ENCODE results near the gene LY9. TPM values are rescaled to one million over a fixed set of nuclear protein-coding genes. Genes with fewer than 3 reads are reported as not detected.

Gene LY9
- total and polyA plus RNA-seq, 2 experiments from 2014 or later: not detected

GRCh38 chr1:160780398-160780755 lies 15.6 kb upstream of the LY9 start:
- TF ChIP-seq EZH2phosphoT487 (IDR thresholded peaks at IDR 0.05; ENCODE audit: unreplicated experiment): no peak
- no peak for TF ChIP-seq STAT1 (IDR thresholded peaks at IDR 0.05; ENCODE audit: unreplicated experiment)
- no peak for TF ChIP-seq ZNF462 (CRISPR knock-in tag; IDR thresholded peaks at IDR 0.05)
- TF ChIP-seq JUNB (IDR thresholded peaks at IDR 0.05; ENCODE audit: unreplicated experiment): no peak
- no peak for TF ChIP-seq ZNF331 (CRISPR knock-in tag; IDR thresholded peaks at IDR 0.05; ENCODE audit: low read depth)
- TF ChIP-seq, protein P1, sequence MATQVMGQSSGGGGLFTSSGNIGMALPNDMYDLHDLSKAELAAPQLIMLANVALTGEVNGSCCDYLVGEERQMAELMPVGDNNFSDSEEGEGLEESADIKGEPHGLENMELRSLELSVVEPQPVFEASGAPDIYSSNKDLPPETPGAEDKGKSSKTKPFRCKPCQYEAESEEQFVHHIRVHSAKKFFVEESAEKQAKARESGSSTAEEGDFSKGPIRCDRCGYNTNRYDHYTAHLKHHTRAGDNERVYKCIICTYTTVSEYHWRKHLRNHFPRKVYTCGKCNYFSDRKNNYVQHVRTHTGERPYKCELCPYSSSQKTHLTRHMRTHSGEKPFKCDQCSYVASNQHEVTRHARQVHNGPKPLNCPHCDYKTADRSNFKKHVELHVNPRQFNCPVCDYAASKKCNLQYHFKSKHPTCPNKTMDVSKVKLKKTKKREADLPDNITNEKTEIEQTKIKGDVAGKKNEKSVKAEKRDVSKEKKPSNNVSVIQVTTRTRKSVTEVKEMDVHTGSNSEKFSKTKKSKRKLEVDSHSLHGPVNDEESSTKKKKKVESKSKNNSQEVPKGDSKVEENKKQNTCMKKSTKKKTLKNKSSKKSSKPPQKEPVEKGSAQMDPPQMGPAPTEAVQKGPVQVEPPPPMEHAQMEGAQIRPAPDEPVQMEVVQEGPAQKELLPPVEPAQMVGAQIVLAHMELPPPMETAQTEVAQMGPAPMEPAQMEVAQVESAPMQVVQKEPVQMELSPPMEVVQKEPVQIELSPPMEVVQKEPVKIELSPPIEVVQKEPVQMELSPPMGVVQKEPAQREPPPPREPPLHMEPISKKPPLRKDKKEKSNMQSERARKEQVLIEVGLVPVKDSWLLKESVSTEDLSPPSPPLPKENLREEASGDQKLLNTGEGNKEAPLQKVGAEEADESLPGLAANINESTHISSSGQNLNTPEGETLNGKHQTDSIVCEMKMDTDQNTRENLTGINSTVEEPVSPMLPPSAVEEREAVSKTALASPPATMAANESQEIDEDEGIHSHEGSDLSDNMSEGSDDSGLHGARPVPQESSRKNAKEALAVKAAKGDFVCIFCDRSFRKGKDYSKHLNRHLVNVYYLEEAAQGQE (IDR thresholded peaks at IDR 0.05; ENCODE audit: unreplicated experiment): no peak
- TF ChIP-seq ZNF114 (CRISPR knock-in tag; IDR thresholded peaks at IDR 0.05): no peak
- TF ChIP-seq CTCF (conservative IDR thresholded peaks at IDR 0.05; ENCODE audit: low read depth in 2 of 2): no peak
- TF ChIP-seq NANOG (IDR thresholded peaks at IDR 0.05; ENCODE audit: borderline replicate concordance): no peak
- no peak for TF ChIP-seq EZH2 (IDR thresholded peaks at IDR 0.05; ENCODE audit: low read depth, unreplicated experiment)
- no peak for TF ChIP-seq CREB1 (CRISPR knock-in tag; IDR thresholded peaks at IDR 0.05; ENCODE audit: low read depth)
- TF ChIP-seq POLR2AphosphoS5 (IDR thresholded peaks at IDR 0.05; ENCODE audit: low read depth): no peak
- TF ChIP-seq, protein P2, sequence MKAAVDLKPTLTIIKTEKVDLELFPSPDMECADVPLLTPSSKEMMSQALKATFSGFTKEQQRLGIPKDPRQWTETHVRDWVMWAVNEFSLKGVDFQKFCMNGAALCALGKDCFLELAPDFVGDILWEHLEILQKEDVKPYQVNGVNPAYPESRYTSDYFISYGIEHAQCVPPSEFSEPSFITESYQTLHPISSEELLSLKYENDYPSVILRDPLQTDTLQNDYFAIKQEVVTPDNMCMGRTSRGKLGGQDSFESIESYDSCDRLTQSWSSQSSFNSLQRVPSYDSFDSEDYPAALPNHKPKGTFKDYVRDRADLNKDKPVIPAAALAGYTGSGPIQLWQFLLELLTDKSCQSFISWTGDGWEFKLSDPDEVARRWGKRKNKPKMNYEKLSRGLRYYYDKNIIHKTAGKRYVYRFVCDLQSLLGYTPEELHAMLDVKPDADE (IDR thresholded peaks at IDR 0.05): no peak
- DNase-seq (ENCODE audit: low spot score): no peak
- H3K27me3 Mint-ChIP-seq (ENCODE audit: insufficient read depth, low read depth, poor library complexity): peaks cover 7% of the 10 kb centered on the region
- peaks cover 23% of the 10 kb centered on the region for H3K9me3 Mint-ChIP-seq
- Histone ChIP-seq H2AFZ (no peak overlapping the region), H3K79me2 (replicated peaks; ENCODE audit: insufficient read depth) (no peaks in the 10 kb centered on the region), H3F3A (replicated peaks; ENCODE audit: low read depth) (no peaks in the 10 kb centered on the region), H3K9me2 (ENCODE audit: insufficient read depth) (peaks cover 2% of the 10 kb centered on the region; the same call in 1 of the 2 replicates), H3K27ac (ENCODE audit: low read depth) (no peak overlapping the region), H3K4me1 (ENCODE audit: insufficient read depth) (0 out of 2 replicates have a peak, but pooled peaks cover 3% of the 10 kb centered on the region), H3K27me3 (ENCODE audit: insufficient read depth) (no peaks in the 10 kb centered on the region), H3K4me3 (no peak overlapping the region), H3K36me3 (ENCODE audit: insufficient read depth) (peaks cover 3% of the 10 kb centered on the region; the same call in 1 of the 2 replicates), H3K4me2 (no peak overlapping the region), H4K20me1 (replicated peaks; ENCODE audit: insufficient read depth) (no peaks in the 10 kb centered on the region)
- no peak overlapping the region for H3K27ac Mint-ChIP-seq
- no peak overlapping the region for H3K4me3 Mint-ChIP-seq
- peaks cover 7% of the 10 kb centered on the region; the same call in 2 of the 3 replicates for H3K36me3 Mint-ChIP-seq (ENCODE audit: low read depth)
- no peaks in the 10 kb centered on the region for H3K4me1 Mint-ChIP-seq
- no peak for ATAC-seq

Measured in GM23338 (cell line).